SK-N-SH (cell line): ENCODE measurements around the gene OPTC. TPM values are rescaled to one million over a fixed set of nuclear protein-coding genes. Genes with fewer than 3 reads are reported as not detected.

Experiments
- CTCF ChIA-PET: fragments of 300-600, 350-600 bp; formaldehyde crosslinking; extraction: SDS; loops from one replicate; lab custom pipeline; 2021; lab: Yijun Ruan, JAX
- POLR2A ChIA-PET: fragments of 350-600 bp; sonication (Branson Sonifier 250); formaldehyde crosslinking; extraction: SDS; loops from one replicate; lab custom pipeline; 2020; ENCODE audit warnings: antibody characterized with exemption, inconsistent platforms; lab: Yijun Ruan, JAX
- DNase-seq: peaks from one replicate; pipeline ENCODE4 v3.0.0; 2012
- H2AFZ ChIP-seq: fragments of 200-600 bp; sonication (generic); 2 replicates; pipeline ENCODE4 v1.8.1; 2016; ENCODE audit warnings: antibody characterized with exemption, mild to moderate bottlenecking, low read depth
- H3F3A ChIP-seq: fragments of 200-600 bp; sonication (generic); replicated peaks from 2 replicates; pipeline ENCODE3; 2016; ENCODE audit warnings: antibody characterized with exemption, mild to moderate bottlenecking; ENCODE audit not compliant: insufficient read depth
- H3K27ac ChIP-seq, 2 experiments: fragments of 200-500 bp in 1 of 2; fragments of 200-600 bp in 1 of 2; sonication (Bioruptor generic) in 1 of 2; sonication (generic), shearing (Covaris generic) in 1 of 2; 2 replicates each; pipeline versions ENCODE4 v1.5.1 to v1.6.1; 2014 to 2016; ENCODE audit warnings: low read depth in 2 of 2, inconsistent platforms in 1 of 2, low read length in 1 of 2, mild to moderate bottlenecking in 1 of 2, mixed read lengths in 1 of 2
- H3K27me3 ChIP-seq: fragments of 200-600 bp; sonication (generic), shearing (Covaris generic); 2 replicates; pipeline ENCODE4 v1.6.1; 2016; ENCODE audit warnings: mixed run types; ENCODE audit not compliant: insufficient read depth
- H3K36me3 ChIP-seq, 2 experiments: fragments of 200-500 bp in 1 of 2; fragments of 200-600 bp in 1 of 2; sonication (Bioruptor generic) in 1 of 2; sonication (generic) in 1 of 2; replicated peaks in 1 of 2; 2 replicates each; pipeline versions ENCODE3 to v1.5.1; 2014 to 2016; ENCODE audit warnings: low read length in 1 of 2, mild to moderate bottlenecking in 1 of 2; ENCODE audit not compliant: insufficient read depth in 2 of 2, control insufficient read depth in 1 of 2
- H3K4me1 ChIP-seq, 2 experiments: fragments of 200-500 bp in 1 of 2; fragments of 200-600 bp in 1 of 2; sonication (Bioruptor generic) in 1 of 2; sonication (generic), shearing (Covaris generic) in 1 of 2; 2 replicates each; pipeline versions ENCODE4 v1.5.1 to v1.6.1; 2014 to 2016; ENCODE audit warnings: low read depth in 1 of 2, low read length in 1 of 2, mixed run types in 1 of 2; ENCODE audit not compliant: insufficient read depth in 2 of 2, control insufficient read depth in 1 of 2
- H3K4me2 ChIP-seq: fragments of 200-600 bp; sonication (generic), shearing (Covaris generic); 2 replicates; pipeline ENCODE4 v1.6.1; 2017; ENCODE audit warnings: mixed run types
- H3K4me3 ChIP-seq, 2 experiments: fragments of 200-500 bp in 1 of 2; fragments of 200-600 bp in 1 of 2; sonication (Bioruptor generic) in 1 of 2; sonication (generic), shearing (Covaris generic) in 1 of 2; 2 replicates each; pipeline versions ENCODE4 v1.5.1 to v1.8.1; 2014 to 2016; ENCODE audit warnings: low read depth in 2 of 2, inconsistent platforms in 1 of 2, low read length in 1 of 2, mild to moderate bottlenecking in 1 of 2, mixed read lengths in 1 of 2, moderate library complexity in 1 of 2
- H3K79me2 ChIP-seq: fragments of 200-600 bp; sonication (generic); 2 replicates; pipeline ENCODE4 v1.8.1; 2017; ENCODE audit warnings: mild to moderate bottlenecking; ENCODE audit not compliant: insufficient read depth
- H3K9ac ChIP-seq: fragments of 200-600 bp; sonication (generic); 2 replicates; pipeline ENCODE4 v1.6.1; 2017; ENCODE audit warnings: mixed run types
- H3K9me2 ChIP-seq: fragments of 200-600 bp; sonication (generic); 2 replicates; pipeline ENCODE4 v1.6.1; 2017; ENCODE audit warnings: mixed run types
- H3K9me3 ChIP-seq: fragments of 200-600 bp; sonication (generic); 2 replicates; pipeline ENCODE4 v1.6.1; 2017; ENCODE audit warnings: mixed run types, mild to moderate bottlenecking, moderate library complexity
- H4K20me1 ChIP-seq: fragments of 200-600 bp; sonication (generic); 2 replicates; pipeline ENCODE4 v1.6.1; 2017; ENCODE audit warnings: mild to moderate bottlenecking, mixed run types; ENCODE audit not compliant: insufficient read depth
- FOXJ3 ChIP-seq: sonication (generic); formaldehyde crosslinking; IDR thresholded peaks from 2 replicates; pipeline ENCODE4 v1.5.1; 2020; ENCODE audit warnings: mild to moderate bottlenecking, missing genetic modification reagents
- FOXM1 ChIP-seq: IDR thresholded peaks from 2 replicates; pipeline ENCODE4 v1.4.0; 2012; ENCODE audit warnings: low read depth, mild to moderate bottlenecking
- GATA2 ChIP-seq: sonication (generic); formaldehyde crosslinking; IDR thresholded peaks from 2 replicates; pipeline ENCODE4 v1.5.0; 2020; ENCODE audit warnings: mild to moderate bottlenecking, missing genetic modification reagents
- MXI1 ChIP-seq: IDR thresholded peaks from 2 replicates; pipeline ENCODE4 v1.6.1; 2012; ENCODE audit warnings: mild to moderate bottlenecking, low read depth, low read length, improper control_type of control experiment
- NRF1 ChIP-seq: IDR thresholded peaks from 2 replicates; pipeline ENCODE4 v1.6.1; 2012; ENCODE audit warnings: low read depth, mild to moderate bottlenecking, low read length
- POLR2AphosphoS5 ChIP-seq: IDR thresholded peaks from 2 replicates; pipeline ENCODE4 v1.6.1; 2012; ENCODE audit warnings: low read depth, low read length
- RCOR1 ChIP-seq: fragments of 150-350 bp; IDR thresholded peaks from 2 replicates; pipeline ENCODE4 v1.6.1; 2017; ENCODE audit warnings: antibody characterized with exemption, low read length
- RFX5 ChIP-seq: IDR thresholded peaks from 2 replicates; pipeline ENCODE4 v1.6.1; 2012; ENCODE audit warnings: mild to moderate bottlenecking, improper control_type of control experiment, low read length
- SMC3 ChIP-seq: IDR thresholded peaks from 2 replicates; pipeline ENCODE4 v1.6.1; 2012; ENCODE audit warnings: low read depth, low read length, improper control_type of control experiment
- TEAD4 ChIP-seq: IDR thresholded peaks from 2 replicates; pipeline ENCODE4 v1.4.0; 2012; ENCODE audit warnings: mild to moderate bottlenecking, borderline replicate concordance; ENCODE audit not compliant: insufficient read depth
- WGBS: methylation state at CpG from one replicate; pipeline ENCODE4 v1.1.6; 2017; ENCODE audit warnings: low lambda C conversion rate; 5-methylcytosine and 5-hydroxymethylcytosine counted together
- polyA plus RNA-seq, 3 experiments: library from polyadenylated mRNA; depleted of rRNA; stranded (reverse); fragments of >200 nt; gene quantifications; 2 replicates each; pipeline ENCODE4 v1.2.3, GENCODE V29; 2012
- TF ChIP-seq, protein P1 (sequence below): IDR thresholded peaks from 2 replicates; pipeline ENCODE4 v1.4.0; 2012; ENCODE audit warnings: low read depth, borderline replicate concordance
- TF ChIP-seq, protein P2 (sequence below): IDR thresholded peaks from 2 replicates; pipeline ENCODE4 v1.6.1; 2012; ENCODE audit warnings: mild to moderate bottlenecking, low read depth, low read length, moderate library complexity
- TF ChIP-seq, protein P3 (sequence below): IDR thresholded peaks from 2 replicates; pipeline ENCODE4 v1.4.0; 2012; ENCODE audit warnings: low read depth
- TF ChIP-seq, protein P4 (sequence below): IDR thresholded peaks from 2 replicates; pipeline ENCODE4; 2012

OPTC gene
- polyA plus RNA-seq, 1 of the 3 experiments (the other 2 are of a cell fraction) = not detected

DNA sequence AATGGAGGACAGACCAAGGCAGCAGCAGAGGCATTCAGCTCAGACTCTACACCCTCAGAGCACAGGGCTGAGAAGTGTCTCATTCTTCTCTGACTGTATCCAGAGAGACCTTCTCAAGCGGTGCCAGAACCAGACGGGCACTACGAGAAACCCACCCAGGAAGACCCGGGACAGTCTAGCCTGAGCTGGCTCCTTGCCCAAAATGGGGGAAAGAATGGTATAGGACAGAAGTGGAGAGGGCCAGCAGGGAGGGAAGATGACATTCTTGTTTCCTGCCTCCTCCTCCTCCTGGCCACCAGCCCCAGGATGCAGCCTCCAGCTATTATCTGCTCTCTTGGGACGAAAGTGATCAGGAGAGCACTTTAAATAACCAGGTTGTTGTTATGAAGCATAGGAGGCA is 40.9 kb upstream of the OPTC start:
- no peaks in the 10 kb centered on the region for H3K9me3 ChIP-seq
- H3K9ac ChIP-seq = no peak overlapping the region
- WGBS = 74% methylated on average over 5 of the region's 5 CpGs
- H3K27ac ChIP-seq = no peak overlapping the region
- no peaks in the 10 kb centered on the region for H3F3A ChIP-seq
- DNase-seq = no peak
- H3K4me3 ChIP-seq = no peak overlapping the region
- H3K27me3 ChIP-seq = peaks cover 3% of the 10 kb centered on the region; the same call in 1 of the 2 replicates
- no peak overlapping the region for H2AFZ ChIP-seq
- H4K20me1 ChIP-seq = no peaks in the 10 kb centered on the region
- no peaks in the 10 kb centered on the region for H3K79me2 ChIP-seq
- no peaks in the 10 kb centered on the region for H3K36me3 ChIP-seq
- TF ChIP-seq RFX5 = no peak
- no peak for TF ChIP-seq FOXM1
- TF ChIP-seq SMC3 = no peak
- no peak for TF ChIP-seq TEAD4
- TF ChIP-seq MXI1 = no peak
- TF ChIP-seq, protein P1, sequence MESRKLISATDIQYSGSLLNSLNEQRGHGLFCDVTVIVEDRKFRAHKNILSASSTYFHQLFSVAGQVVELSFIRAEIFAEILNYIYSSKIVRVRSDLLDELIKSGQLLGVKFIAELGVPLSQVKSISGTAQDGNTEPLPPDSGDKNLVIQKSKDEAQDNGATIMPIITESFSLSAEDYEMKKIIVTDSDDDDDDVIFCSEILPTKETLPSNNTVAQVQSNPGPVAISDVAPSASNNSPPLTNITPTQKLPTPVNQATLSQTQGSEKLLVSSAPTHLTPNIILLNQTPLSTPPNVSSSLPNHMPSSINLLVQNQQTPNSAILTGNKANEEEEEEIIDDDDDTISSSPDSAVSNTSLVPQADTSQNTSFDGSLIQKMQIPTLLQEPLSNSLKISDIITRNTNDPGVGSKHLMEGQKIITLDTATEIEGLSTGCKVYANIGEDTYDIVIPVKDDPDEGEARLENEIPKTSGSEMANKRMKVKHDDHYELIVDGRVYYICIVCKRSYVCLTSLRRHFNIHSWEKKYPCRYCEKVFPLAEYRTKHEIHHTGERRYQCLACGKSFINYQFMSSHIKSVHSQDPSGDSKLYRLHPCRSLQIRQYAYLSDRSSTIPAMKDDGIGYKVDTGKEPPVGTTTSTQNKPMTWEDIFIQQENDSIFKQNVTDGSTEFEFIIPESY = no peak
- TF ChIP-seq RCOR1 = no peak
- no peak for TF ChIP-seq FOXJ3 (CRISPR knock-in tag)
- no peak for TF ChIP-seq GATA2 (CRISPR knock-in tag)
- TF ChIP-seq, protein P2, sequence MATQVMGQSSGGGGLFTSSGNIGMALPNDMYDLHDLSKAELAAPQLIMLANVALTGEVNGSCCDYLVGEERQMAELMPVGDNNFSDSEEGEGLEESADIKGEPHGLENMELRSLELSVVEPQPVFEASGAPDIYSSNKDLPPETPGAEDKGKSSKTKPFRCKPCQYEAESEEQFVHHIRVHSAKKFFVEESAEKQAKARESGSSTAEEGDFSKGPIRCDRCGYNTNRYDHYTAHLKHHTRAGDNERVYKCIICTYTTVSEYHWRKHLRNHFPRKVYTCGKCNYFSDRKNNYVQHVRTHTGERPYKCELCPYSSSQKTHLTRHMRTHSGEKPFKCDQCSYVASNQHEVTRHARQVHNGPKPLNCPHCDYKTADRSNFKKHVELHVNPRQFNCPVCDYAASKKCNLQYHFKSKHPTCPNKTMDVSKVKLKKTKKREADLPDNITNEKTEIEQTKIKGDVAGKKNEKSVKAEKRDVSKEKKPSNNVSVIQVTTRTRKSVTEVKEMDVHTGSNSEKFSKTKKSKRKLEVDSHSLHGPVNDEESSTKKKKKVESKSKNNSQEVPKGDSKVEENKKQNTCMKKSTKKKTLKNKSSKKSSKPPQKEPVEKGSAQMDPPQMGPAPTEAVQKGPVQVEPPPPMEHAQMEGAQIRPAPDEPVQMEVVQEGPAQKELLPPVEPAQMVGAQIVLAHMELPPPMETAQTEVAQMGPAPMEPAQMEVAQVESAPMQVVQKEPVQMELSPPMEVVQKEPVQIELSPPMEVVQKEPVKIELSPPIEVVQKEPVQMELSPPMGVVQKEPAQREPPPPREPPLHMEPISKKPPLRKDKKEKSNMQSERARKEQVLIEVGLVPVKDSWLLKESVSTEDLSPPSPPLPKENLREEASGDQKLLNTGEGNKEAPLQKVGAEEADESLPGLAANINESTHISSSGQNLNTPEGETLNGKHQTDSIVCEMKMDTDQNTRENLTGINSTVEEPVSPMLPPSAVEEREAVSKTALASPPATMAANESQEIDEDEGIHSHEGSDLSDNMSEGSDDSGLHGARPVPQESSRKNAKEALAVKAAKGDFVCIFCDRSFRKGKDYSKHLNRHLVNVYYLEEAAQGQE = no peak
- TF ChIP-seq, protein P3, sequence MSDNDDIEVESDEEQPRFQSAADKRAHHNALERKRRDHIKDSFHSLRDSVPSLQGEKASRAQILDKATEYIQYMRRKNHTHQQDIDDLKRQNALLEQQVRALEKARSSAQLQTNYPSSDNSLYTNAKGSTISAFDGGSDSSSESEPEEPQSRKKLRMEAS = no peak
- TF ChIP-seq POLR2AphosphoS5 = no peak
- no peak for TF ChIP-seq NRF1
- TF ChIP-seq, protein P4, sequence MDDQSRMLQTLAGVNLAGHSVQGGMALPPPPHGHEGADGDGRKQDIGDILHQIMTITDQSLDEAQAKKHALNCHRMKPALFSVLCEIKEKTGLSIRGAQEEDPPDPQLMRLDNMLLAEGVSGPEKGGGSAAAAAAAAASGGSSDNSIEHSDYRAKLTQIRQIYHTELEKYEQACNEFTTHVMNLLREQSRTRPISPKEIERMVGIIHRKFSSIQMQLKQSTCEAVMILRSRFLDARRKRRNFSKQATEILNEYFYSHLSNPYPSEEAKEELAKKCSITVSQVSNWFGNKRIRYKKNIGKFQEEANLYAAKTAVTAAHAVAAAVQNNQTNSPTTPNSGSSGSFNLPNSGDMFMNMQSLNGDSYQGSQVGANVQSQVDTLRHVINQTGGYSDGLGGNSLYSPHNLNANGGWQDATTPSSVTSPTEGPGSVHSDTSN = no peak
- ChIA-PET CTCF (interaction anchor here (0.6 to 2.8 kb wide), 5 partner anchors 12 to 186 kb away, joined by 3 to 14 read pairs (median 3); no protein-coding TSS in a partner anchor), POLR2A (no interaction called here)
- no peak overlapping the region for H3K4me2 ChIP-seq
- H3K4me1 ChIP-seq = peaks cover 0 to 16% of the 10 kb centered on the region in 2 experiments; a peak in 3 of 4 replicates
- no peaks in the 10 kb centered on the region for H3K9me2 ChIP-seq
